GM19025 (cell line): ENCODE data around the gene MTFR1L.

Source experiments
- ATAC-seq: cut with Tn5 transposase; IDR thresholded peaks from one replicate; pipeline ENCODE4 v1.9.1; 2021; ENCODE audit warnings: mild to moderate bottlenecking, low read depth, moderate library complexity; ENCODE audit not compliant: unreplicated experiment

MTFR1L gene

DNA sequence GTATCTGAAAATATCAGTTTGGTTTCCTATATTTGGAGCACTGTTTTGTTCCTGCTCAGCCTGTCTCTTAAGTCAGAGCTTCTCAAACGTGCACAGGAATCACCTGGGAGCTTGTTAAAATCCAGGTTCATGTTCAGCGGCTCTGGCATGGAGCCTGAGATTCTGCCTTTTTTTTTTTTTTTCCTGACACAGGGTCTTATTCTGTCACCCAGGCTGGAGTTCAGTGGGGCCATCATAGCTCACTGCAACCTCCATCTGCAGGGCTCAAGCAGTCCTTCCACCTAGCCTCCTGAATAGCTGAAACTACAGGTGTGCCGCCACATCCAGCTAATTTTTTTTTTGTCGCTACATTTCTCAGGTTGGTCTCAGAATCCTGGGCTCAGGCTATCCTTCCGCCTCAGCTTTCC lies 32.0 kb upstream of the MTFR1L start:
- no peak for ATAC-seq

DNA sequence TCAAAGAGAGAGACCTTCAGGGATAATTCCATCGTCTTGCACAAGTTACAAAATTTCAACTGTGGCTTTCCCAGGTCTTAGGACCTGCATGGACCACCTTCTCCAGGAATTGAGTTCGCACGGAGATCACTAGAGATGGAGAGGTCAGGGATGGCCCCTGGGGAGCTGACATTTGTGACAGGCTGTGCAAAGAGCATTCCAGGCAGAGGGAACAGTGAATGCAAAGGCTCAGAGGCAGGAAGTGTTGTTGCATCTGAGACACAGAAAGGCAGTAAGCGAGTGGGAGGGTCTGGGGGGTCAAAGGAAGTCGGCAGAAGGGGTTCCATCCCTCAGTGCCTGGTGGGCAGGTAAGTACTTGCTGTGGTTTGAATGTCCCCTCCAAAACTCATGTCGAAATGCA lies 29.3 kb upstream of the MTFR1L start:
- no peak for ATAC-seq

- ATAC-seq = no peak
These were observed 27.6 kb upstream of the MTFR1L start for GRCh38 chr1:25792115-25792514.

- ATAC-seq = no peak
These were observed 26.1 kb upstream of the MTFR1L start for GRCh38 chr1:25793585-25794170.

- ATAC-seq = no peak
These were observed 25.4 kb upstream of the MTFR1L start for GRCh38 chr1:25794325-25794724.

- no peak for ATAC-seq
These were observed 24.5 kb upstream of the MTFR1L start for GRCh38 chr1:25795211-25795610.

DNA sequence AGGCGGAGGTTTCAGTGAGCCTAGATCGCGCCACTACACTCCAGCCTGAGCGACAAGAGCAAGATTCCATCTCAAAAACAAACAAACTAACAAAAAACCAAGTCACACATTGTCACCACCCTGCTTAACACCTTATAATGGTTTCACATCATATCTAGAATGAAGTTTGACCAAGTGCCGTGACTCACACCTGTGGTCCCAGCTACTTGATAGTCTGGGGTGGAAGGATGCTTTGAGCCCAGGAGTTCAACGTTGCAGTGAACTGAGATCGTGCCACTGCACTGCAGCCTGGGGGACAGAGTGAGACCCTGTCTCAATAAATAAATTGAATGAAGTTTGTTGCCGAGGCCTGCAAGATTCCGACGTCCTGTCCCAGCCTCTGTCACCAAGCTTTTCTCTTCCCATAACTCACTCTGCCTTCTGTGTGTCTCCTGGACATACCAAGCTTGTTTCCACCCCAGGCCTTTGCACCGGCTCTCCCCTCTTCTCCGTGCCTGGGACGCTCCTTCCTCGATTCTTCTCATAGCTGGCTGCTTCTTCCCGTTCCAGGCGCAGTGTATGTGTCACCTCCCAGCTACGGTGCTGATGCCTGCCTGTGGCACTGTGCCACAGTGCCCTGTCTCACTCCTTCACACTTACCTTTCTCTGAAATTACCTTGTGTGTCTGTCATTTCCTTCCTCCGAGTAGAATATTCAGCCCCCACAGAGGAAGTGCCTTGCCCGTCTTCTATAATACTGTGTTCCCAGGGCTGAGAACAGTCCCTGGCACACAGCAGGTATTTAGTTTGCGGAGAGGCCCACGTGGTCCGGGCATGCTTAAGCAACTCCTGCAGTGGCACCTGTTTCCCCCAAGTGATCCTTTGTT lies 23.6 kb upstream of the MTFR1L start:
- ATAC-seq = no peak

DNA sequence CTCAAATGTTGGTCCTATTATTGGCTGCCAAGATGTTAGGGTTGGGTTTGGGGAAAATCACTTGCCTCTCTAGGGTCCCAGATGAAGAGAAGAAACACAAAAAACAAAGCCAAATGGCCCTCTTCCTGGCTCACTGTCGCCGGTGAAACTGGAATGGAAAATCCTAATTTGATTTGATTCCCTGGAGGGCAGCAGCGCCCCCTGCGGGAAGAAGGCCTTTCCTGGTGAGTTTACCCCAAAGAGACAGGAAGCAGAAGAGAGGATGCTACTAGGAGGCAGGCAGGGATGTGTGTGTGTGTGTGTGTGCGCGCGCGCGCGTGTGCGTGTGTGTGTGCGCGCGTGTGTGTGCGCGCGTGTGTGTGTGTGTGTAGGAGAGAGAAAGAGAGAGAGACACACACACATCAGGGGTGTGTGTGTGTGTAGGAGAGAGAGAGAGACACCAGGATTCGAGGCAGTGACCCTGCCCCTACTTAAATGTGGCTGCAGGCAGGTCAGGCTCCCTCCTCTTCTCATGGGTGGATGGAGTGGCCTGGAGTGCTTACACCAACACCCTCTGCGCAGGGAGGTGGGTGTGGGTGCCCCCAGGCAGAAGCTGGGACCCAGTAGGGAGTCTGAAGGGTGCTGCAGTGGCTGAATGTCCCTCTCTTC lies 22.8 kb upstream of the MTFR1L start:
- no peak for ATAC-seq

DNA sequence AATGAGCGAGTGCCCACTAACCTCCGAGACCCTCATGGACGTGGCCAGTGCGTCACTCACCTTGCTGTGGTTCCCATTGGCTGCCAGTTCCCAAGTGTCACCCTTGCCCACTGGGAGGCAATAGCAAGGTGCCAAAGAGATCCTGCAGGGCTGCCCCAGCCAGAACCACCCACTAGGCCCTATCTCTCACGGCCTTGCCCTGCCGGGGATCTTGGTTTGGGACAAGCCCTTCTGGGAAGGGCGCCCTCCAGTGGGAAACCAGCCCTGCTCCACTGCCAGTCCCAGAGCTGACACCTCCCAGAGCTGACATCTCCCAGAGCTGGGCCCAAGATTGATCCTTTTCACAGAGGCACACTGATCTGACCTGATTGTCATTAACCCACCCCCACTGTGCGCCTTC lies 21.8 kb upstream of the MTFR1L start:
- no peak for ATAC-seq

DNA sequence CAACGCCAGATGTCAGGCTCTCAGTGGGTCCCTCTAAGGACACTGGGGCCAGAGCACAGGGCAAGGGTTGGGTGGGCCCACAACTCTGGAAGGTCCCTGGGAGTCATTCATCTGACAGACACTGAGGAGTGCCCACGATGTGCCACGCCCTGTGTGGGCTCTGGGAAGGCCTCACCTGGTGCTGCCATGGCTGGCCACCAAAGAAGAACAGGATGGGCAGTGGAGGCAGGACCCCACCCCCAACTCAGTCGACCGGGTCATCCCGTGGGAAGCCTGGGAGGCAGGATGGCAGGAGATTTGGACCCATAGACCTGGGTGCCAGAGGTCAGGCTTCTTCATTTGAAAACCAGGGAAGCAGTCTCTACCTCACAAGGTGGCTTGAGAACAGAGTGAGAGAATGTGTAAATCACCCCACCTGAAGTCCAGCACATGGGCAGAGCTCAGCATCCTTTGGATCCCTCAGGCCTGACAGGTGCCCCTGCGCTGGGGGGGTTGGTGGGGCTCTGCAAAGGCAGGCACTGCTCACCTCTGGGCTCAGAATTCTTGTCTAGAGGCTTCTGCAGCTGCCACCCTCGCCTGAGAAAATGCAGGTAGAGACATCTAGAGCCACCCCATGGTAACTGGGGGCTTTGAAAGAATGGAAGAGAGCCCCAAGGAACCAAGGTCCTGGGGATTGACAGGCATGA lies 20.9 kb upstream of the MTFR1L start:
- ATAC-seq = no peak

- no peak for ATAC-seq
These were observed 20.3 kb upstream of the MTFR1L start for GRCh38 chr1:25799352-25799934.

- ATAC-seq = no peak
These were observed 19.6 kb upstream of the MTFR1L start, which contains the start of gene SELENON for GRCh38 chr1:25799935-25800702. Gene SELENON, plus strand, starts transcription at chr1:25800193. Its CDS starts 38 bp downstream, at chr1:25800231.

- ATAC-seq = no peak
These were observed 18.9 kb upstream of the MTFR1L start for GRCh38 chr1:25800703-25801377.

DNA sequence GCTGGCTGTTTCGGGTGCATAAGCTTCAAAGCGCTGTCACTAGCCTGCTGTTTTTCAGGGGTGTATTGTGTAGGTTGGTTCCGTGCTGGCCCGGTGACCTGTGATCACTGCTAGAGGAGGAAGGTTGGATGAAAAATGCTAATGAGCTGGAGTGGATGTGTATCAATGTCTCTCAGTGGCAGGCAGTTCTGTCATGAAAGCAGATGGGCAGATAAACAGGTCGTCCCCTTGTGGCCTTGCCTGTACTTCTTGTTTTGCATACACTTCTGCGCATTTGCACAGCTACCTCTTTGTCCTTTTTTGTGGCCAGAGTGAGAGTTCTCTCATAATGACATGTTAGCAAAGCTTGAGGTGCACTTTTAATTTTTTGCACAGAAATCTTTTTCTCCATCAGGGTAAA lies 16.8 kb upstream of the MTFR1L start:
- ATAC-seq = no peak

GRCh38 chr1:25803368-25803767 lies 16.4 kb upstream of the MTFR1L start:
- ATAC-seq = no peak

GRCh38 chr1:25804244-25804963 lies 15.3 kb upstream of the MTFR1L start:
- no peak for ATAC-seq

DNA sequence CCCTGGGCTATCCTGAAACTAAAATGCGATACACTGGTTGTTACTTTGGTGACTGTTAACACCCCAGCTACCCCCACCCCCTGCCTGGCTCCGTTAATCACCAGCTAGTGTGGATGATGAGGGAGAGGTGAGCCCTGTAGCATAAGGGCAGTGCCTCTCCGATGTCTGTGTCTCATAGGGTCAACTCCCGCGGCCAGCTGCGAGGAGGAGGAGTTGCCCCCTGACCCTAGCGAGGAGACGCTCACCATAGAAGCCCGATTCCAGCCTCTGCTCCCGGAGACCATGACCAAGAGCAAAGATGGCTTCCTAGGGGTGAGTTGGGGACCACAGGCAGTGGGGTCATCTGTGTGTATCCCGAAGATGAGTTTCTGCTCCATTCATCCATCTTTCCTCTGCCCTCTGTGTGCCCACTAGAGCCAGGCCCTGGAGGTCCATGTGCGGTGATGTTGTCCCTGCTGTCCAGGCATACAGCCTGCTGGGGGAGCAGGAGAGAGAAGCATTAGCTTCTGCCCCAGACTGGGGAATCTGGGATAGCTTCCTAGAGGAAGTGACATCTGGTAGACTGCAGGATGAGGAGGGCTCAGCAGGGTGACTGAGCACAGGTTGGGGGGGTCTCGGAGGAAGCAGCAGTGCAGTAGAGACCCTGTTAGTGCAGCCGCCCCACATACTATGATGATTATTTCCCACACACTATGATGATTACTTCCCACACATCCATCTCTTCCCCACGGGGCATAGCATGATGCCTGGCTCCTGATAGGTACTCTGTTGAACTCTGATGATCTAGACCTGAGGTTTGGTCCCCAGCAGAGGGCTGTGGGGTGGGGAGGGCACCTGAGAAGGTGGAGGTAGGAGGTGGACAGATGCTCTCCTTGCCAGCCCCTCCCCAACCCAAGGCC lies 14.5 kb upstream of the MTFR1L start:
- no peak for ATAC-seq

GRCh38 chr1:25805863-25806225 lies 13.9 kb upstream of the MTFR1L start:
- no peak for ATAC-seq
